CD14-positive monocyte (primary cell): ENCODE measurements around the gene APOO. TPM values are rescaled to one million over a fixed set of nuclear protein-coding genes. Genes with fewer than 3 reads are reported as not detected.

ENCODE experiments used
- DNase-seq, 3 donors: peaks; one replicate each; pipeline ENCODE4 v3.0.0-alpha.2; 2011 to 2022
- H2AFZ ChIP-seq: 2 replicates; pipeline ENCODE4 v1.6.0; 2012; ENCODE audit warnings: mild to moderate bottlenecking, low read depth, low read length, inconsistent platforms; ENCODE audit not compliant: insufficient read depth, poor library complexity, severe bottlenecking
- H3K27ac ChIP-seq, 2 donors: 1 replicate in 1 of 2; 2 replicates in 1 of 2; pipeline ENCODE4 v1.5.1; 2012 to 2013; ENCODE audit warnings: low read length in 2 of 2, control low read depth in 1 of 2, inconsistent platforms in 1 of 2, low read depth in 1 of 2, mild to moderate bottlenecking in 1 of 2
- H3K27me3 ChIP-seq, 2 donors: one replicate each; pipeline versions ENCODE4 v1.6.0 to v1.6.1; 2011 to 2013; ENCODE audit warnings: low read length in 2 of 2; ENCODE audit not compliant: control insufficient read depth in 2 of 2, insufficient read depth in 2 of 2
- H3K36me3 ChIP-seq, 2 donors: replicated peaks in 1 of 2; 1 replicate in 1 of 2; 2 replicates in 1 of 2; pipeline versions ENCODE4 v1.5.1 to v1.6.1; 2012 to 2013; ENCODE audit warnings: low read length in 2 of 2, control low read depth in 1 of 2, inconsistent platforms in 1 of 2, mild to moderate bottlenecking in 1 of 2; ENCODE audit not compliant: insufficient read depth in 2 of 2, control insufficient read depth in 1 of 2
- H3K4me1 ChIP-seq, 2 donors: 1 replicate in 1 of 2; 2 replicates in 1 of 2; pipeline versions ENCODE4 v1.5.1 to v1.6.1; 2012 to 2013; ENCODE audit warnings: low read length in 2 of 2, control low read depth in 1 of 2, inconsistent platforms in 1 of 2, mild to moderate bottlenecking in 1 of 2, moderate library complexity in 1 of 2; ENCODE audit not compliant: insufficient read depth in 2 of 2, control insufficient read depth in 1 of 2
- H3K4me2 ChIP-seq: replicated peaks from 2 replicates; pipeline ENCODE3; 2012; ENCODE audit warnings: low read length, moderate library complexity, mild to moderate bottlenecking; ENCODE audit not compliant: poor library complexity, severe bottlenecking; ENCODE audit errors: extremely low read depth
- H3K4me3 ChIP-seq, 3 experiments: fragments of 200-600 bp in 1 of 3; sonication (generic) in 1 of 3; replicated peaks in 1 of 3; 1 replicate in 2 of 3; 2 replicates in 1 of 3; pipeline ENCODE4 v1.5.1; 2011 to 2013; ENCODE audit warnings: low read length in 3 of 3, mild to moderate bottlenecking in 3 of 3, control low read depth in 2 of 3, low read depth in 2 of 3, inconsistent platforms in 1 of 3, moderate library complexity in 1 of 3
- H3K79me2 ChIP-seq: 2 replicates; pipeline ENCODE4 v1.6.0; 2012; ENCODE audit warnings: mild to moderate bottlenecking, control low read depth, inconsistent platforms, low read length, moderate library complexity; ENCODE audit not compliant: insufficient read depth
- H3K9ac ChIP-seq: 2 replicates; pipeline ENCODE4 v1.6.0; 2017; ENCODE audit warnings: low read length, mild to moderate bottlenecking; ENCODE audit not compliant: insufficient read depth, poor library complexity, severe bottlenecking
- H3K9me3 ChIP-seq, 2 donors: replicated peaks in 1 of 2; 1 replicate in 1 of 2; 2 replicates in 1 of 2; pipeline versions ENCODE4 v1.5.1 to v1.6.1; 2012 to 2013; ENCODE audit warnings: low read length in 2 of 2, control low read depth in 1 of 2; ENCODE audit not compliant: control insufficient read depth in 1 of 2, insufficient read depth in 1 of 2
- H4K20me1 ChIP-seq: 2 replicates; pipeline ENCODE4 v1.6.0; 2012; ENCODE audit warnings: mild to moderate bottlenecking, low read length, control low read depth, moderate library complexity; ENCODE audit not compliant: insufficient read depth
- H3K27ac Mint-ChIP-seq, 7 donors: one replicate each; pipeline ENCODE4 v1.8.0; 2020; ENCODE audit warnings: mild to moderate bottlenecking in 7 of 7, mixed read lengths in 7 of 7, moderate library complexity in 6 of 7, inconsistent platforms in 2 of 7
- H3K27me3 Mint-ChIP-seq, 3 donors: one replicate each; pipeline ENCODE4 v1.8.0; 2021 to 2022; ENCODE audit warnings: low read depth in 3 of 3, mild to moderate bottlenecking in 3 of 3, mixed read lengths in 3 of 3, moderate library complexity in 3 of 3, inconsistent platforms in 1 of 3
- H3K36me3 Mint-ChIP-seq, 2 donors: one replicate each; pipeline ENCODE4 v1.8.0; 2020; ENCODE audit warnings: mixed read lengths in 2 of 2, inconsistent platforms in 1 of 2, mild to moderate bottlenecking in 1 of 2
- H3K4me1 Mint-ChIP-seq: one replicate; pipeline ENCODE4 v1.8.0; 2020; ENCODE audit warnings: mild to moderate bottlenecking, mixed read lengths
- H3K4me3 Mint-ChIP-seq, 2 donors: one replicate each; pipeline ENCODE4 v1.8.0; 2020; ENCODE audit warnings: mild to moderate bottlenecking in 2 of 2, mixed read lengths in 2 of 2, moderate library complexity in 1 of 2
- H3K9me3 Mint-ChIP-seq, 7 donors: one replicate each; pipeline ENCODE4 v1.8.0; 2020 to 2022; ENCODE audit warnings: mixed read lengths in 7 of 7, mild to moderate bottlenecking in 6 of 7, moderate library complexity in 6 of 7, inconsistent platforms in 2 of 7
- WGBS: methylation state at CpG from one replicate; pipeline ENCODE4 v1.1.5; 2013; ENCODE audit warnings: missing lambda C conversion rate; ENCODE audit not compliant: insufficient coverage; 5-methylcytosine and 5-hydroxymethylcytosine counted together
- intact Hi-C, 2 donors: fragments of 100-400 bp; cut with micrococcal nuclease; formaldehyde crosslinking; loops; one replicate each; pipeline versions ENCODE4 v1.15.0 to v1.15.1; 2023
- polyA plus RNA-seq, 3 donors: library from polyadenylated mRNA; depleted of rRNA in 1 of 3; unstranded in 2 of 3; stranded (reverse) in 1 of 3; fragments of 300-500 nt in 2 of 3; fragments of >200 nt in 1 of 3; fragmentation: Illumina TruSeq in 2 of 3; gene quantifications; 1 replicate in 2 of 3; 2 replicates in 1 of 3; pipeline ENCODE4 v1.2.3, GENCODE V29; 2012 to 2021
- TF ChIP-seq, protein P1 (sequence below): fragments of 200-600 bp; IDR thresholded peaks from one replicate; pipeline ENCODE4 v1.8.0; 2022; ENCODE audit warnings: antibody characterized with exemption, mild to moderate bottlenecking

The APOO gene
- polyA plus RNA-seq, 3 donors: 3.3 to 8.3 (median 4.6) TPM

DNA sequence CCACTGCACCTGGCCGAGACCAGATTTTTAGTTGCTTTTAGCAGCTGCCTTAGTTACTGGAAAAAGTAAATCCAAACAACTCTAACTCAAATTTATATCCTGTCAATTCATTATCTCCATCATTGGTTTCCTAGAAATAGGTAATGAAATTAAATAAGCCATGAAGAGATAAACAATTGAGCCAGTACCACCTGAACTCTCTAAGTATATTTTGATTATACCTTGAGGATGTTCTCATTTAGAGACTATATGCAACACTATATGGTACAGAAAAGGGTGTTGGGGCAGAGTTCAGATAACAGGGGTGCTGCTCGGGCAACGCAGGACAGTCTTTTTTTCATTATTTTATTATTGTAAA is 89.8 kb downstream of the APOO start:
- no peak overlapping the region for H3K4me3 ChIP-seq
- no peak for DNase-seq
- Mint-ChIP-seq H3K36me3 (no peaks in the 10 kb centered on the region), H3K27me3 (peaks cover 0 to under 1% (median 0%) of the 10 kb centered on the region in 3 donors), H3K4me3 (no peak overlapping the region), H3K9me3 (peaks cover 0 to 11% (median 2%) of the 10 kb centered on the region in 7 donors), H3K4me1 (peaks cover 11% of the 10 kb centered on the region), H3K27ac (peak overlapping the region in 1 of 7 donors; percentile 76)
- H3K9me3 ChIP-seq: peaks cover 6 to 9% of the 10 kb centered on the region in 2 donors
- TF ChIP-seq, protein P1, sequence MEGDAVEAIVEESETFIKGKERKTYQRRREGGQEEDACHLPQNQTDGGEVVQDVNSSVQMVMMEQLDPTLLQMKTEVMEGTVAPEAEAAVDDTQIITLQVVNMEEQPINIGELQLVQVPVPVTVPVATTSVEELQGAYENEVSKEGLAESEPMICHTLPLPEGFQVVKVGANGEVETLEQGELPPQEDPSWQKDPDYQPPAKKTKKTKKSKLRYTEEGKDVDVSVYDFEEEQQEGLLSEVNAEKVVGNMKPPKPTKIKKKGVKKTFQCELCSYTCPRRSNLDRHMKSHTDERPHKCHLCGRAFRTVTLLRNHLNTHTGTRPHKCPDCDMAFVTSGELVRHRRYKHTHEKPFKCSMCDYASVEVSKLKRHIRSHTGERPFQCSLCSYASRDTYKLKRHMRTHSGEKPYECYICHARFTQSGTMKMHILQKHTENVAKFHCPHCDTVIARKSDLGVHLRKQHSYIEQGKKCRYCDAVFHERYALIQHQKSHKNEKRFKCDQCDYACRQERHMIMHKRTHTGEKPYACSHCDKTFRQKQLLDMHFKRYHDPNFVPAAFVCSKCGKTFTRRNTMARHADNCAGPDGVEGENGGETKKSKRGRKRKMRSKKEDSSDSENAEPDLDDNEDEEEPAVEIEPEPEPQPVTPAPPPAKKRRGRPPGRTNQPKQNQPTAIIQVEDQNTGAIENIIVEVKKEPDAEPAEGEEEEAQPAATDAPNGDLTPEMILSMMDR: no peak
- H3K27ac ChIP-seq: no peak overlapping the region
- peaks cover 11 to 13% of the 10 kb centered on the region in 2 donors for H3K4me1 ChIP-seq
- WGBS: no CpG with 5 or more reads among the region's 3 CpGs
- H2AFZ ChIP-seq: no peak overlapping the region
- no peak overlapping the region for H3K4me2 ChIP-seq
- no peaks in the 10 kb centered on the region for H3K27me3 ChIP-seq
- H3K36me3 ChIP-seq: no peaks in the 10 kb centered on the region
- H3K79me2 ChIP-seq: no peaks in the 10 kb centered on the region
- H3K9ac ChIP-seq: no peak overlapping the region
- no peaks in the 10 kb centered on the region for H4K20me1 ChIP-seq
- intact Hi-C loops: no loop called here

DNA sequence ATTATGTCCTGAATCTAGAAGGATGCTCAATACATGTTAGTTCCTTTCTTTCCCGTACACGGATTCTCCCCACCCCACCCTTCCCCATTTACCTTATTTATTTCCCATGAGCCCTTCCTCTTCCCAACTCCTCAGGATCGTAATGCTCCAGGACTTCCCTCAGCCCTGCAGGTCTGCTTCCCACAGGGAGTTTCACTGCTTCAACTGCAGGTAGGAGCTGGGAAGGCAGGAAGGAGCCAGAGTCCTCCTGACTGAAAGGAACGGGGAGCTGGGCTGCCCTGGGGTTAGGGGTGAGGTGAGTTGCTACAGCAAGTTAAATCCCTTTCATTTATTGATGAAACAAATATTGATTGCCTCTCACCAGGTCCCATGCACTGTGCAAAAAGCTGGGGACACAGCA is 91.6 kb downstream of the APOO start:
- Mint-ChIP-seq H3K36me3 (no peaks in the 10 kb centered on the region), H3K27ac (no peak overlapping the region), H3K27me3 (peaks cover 0 to 5% (median 0%) of the 10 kb centered on the region in 3 donors), H3K4me1 (peaks cover 18% of the 10 kb centered on the region), H3K9me3 (peaks cover 0 to 11% (median 2%) of the 10 kb centered on the region in 7 donors), H3K4me3 (no peak overlapping the region)
- Histone ChIP-seq H2AFZ (no peak overlapping the region), H3K27ac (no peak overlapping the region), H3K36me3 (no peaks in the 10 kb centered on the region), H3K27me3 (no peaks in the 10 kb centered on the region), H3K4me1 (peaks cover 21 to 25% of the 10 kb centered on the region in 2 donors), H3K9ac (no peak overlapping the region), H3K4me3 (no peak overlapping the region), H3K9me3 (peaks cover 6 to 9% of the 10 kb centered on the region in 2 donors), H4K20me1 (no peaks in the 10 kb centered on the region), H3K4me2 (no peak overlapping the region), H3K79me2 (no peaks in the 10 kb centered on the region)
- intact Hi-C loops: no loop called here
- TF ChIP-seq, protein P1: no peak
- WGBS: 100% methylated on average over 2 of the region's 4 CpGs
- no peak for DNase-seq
